H9 (cell line): ENCODE measurements around the gene TJP2. TPM values are rescaled to one million over a fixed set of nuclear protein-coding genes. Genes with fewer than 3 reads are reported as not detected.

Experiments
- DNase-seq: peaks from one replicate; pipeline ENCODE4 v3.0.0-alpha.2; 2017
- H2AFZ ChIP-seq: one replicate; pipeline ENCODE4 v1.6.1; 2013; ENCODE audit warnings: mild to moderate bottlenecking, low read length, control low read depth, moderate library complexity
- H2AK5ac ChIP-seq: 2 replicates; pipeline ENCODE4 v1.6.1; 2013; ENCODE audit warnings: low read length, control low read depth, mixed read lengths; ENCODE audit not compliant: insufficient read length
- H2BK120ac ChIP-seq: one replicate; pipeline ENCODE4 v1.6.1; 2013; ENCODE audit warnings: low read depth, mild to moderate bottlenecking, low read length, control low read depth, inconsistent platforms; ENCODE audit not compliant: poor library complexity, severe bottlenecking
- H2BK12ac ChIP-seq: 2 replicates; pipeline ENCODE4 v1.6.1; 2013; ENCODE audit warnings: low read length, control low read depth, mixed read lengths, low read depth; ENCODE audit not compliant: insufficient read length
- H2BK15ac ChIP-seq: 2 replicates; pipeline ENCODE4 v1.6.1; 2013; ENCODE audit warnings: low read depth, low read length, control low read depth
- H2BK20ac ChIP-seq: one replicate; pipeline ENCODE4 v1.6.1; 2013; ENCODE audit warnings: low read depth, mild to moderate bottlenecking, low read length, control low read depth, inconsistent platforms; ENCODE audit not compliant: poor library complexity, severe bottlenecking
- H2BK5ac ChIP-seq: 2 replicates; pipeline ENCODE4 v1.6.1; 2013; ENCODE audit warnings: low read length, control low read depth, mixed read lengths; ENCODE audit not compliant: insufficient read length
- H3K14ac ChIP-seq: 2 replicates; pipeline ENCODE4 v1.6.1; 2013; ENCODE audit warnings: low read length, control low read depth; ENCODE audit not compliant: insufficient read depth
- H3K18ac ChIP-seq: 2 replicates; pipeline ENCODE4 v1.6.1; 2013; ENCODE audit warnings: low read depth, mild to moderate bottlenecking, mixed read lengths, low read length, control low read depth; ENCODE audit not compliant: insufficient read length
- H3K23ac ChIP-seq: 2 replicates; pipeline ENCODE4 v1.6.1; 2013; ENCODE audit warnings: low read length, control low read depth, mixed read lengths, low read depth; ENCODE audit not compliant: insufficient read length
- H3K23me2 ChIP-seq: 2 replicates; pipeline ENCODE4 v1.6.1; 2013; ENCODE audit warnings: low read depth, mild to moderate bottlenecking, mixed read lengths, low read length, control low read depth; ENCODE audit not compliant: insufficient read length, poor library complexity, severe bottlenecking
- H3K27ac ChIP-seq: 2 replicates; pipeline ENCODE4 v1.5.1; 2013; ENCODE audit warnings: low read length, control low read depth, mixed read lengths, low read depth; ENCODE audit not compliant: insufficient read length
- H3K27me3 ChIP-seq: 2 replicates; pipeline ENCODE4 v1.6.1; 2013; ENCODE audit warnings: low read length, control low read depth, inconsistent platforms; ENCODE audit not compliant: insufficient read depth
- H3K4ac ChIP-seq: 2 replicates; pipeline ENCODE4 v1.6.1; 2013; ENCODE audit warnings: low read depth, mild to moderate bottlenecking, control low read depth, inconsistent platforms, low read length, moderate library complexity
- H3K4me1 ChIP-seq: 2 replicates; pipeline ENCODE4 v1.6.1; 2013; ENCODE audit warnings: low read length, control low read depth, inconsistent platforms; ENCODE audit not compliant: insufficient read depth
- H3K4me2 ChIP-seq: 2 replicates; pipeline ENCODE4 v1.6.1; 2013; ENCODE audit warnings: low read length, control low read depth, mixed read lengths; ENCODE audit not compliant: insufficient read length, insufficient read depth
- H3K56ac ChIP-seq: 2 replicates; pipeline ENCODE4 v1.6.1; 2013; ENCODE audit warnings: low read depth, mild to moderate bottlenecking, mixed read lengths, low read length, control low read depth; ENCODE audit not compliant: insufficient read length
- H3K79me1 ChIP-seq: 2 replicates; pipeline ENCODE4 v1.6.1; 2013; ENCODE audit warnings: low read depth, mild to moderate bottlenecking, moderate library complexity, low read length, control low read depth, inconsistent platforms; ENCODE audit not compliant: insufficient read depth, poor library complexity, severe bottlenecking
- H3K79me2 ChIP-seq: 2 replicates; pipeline ENCODE4 v1.6.1; 2013; ENCODE audit warnings: low read length, control low read depth, inconsistent platforms; ENCODE audit not compliant: insufficient read depth
- H3K9ac ChIP-seq: 2 replicates; pipeline ENCODE4 v1.6.1; 2013; ENCODE audit warnings: low read length, control low read depth, mixed read lengths; ENCODE audit not compliant: insufficient read length; ENCODE audit errors: extremely low read depth
- H3K9me3 ChIP-seq: one replicate; pipeline ENCODE4 v1.6.1; 2013; ENCODE audit warnings: low read depth, low read length, inconsistent platforms; ENCODE audit not compliant: control insufficient read depth
- H3T11ph ChIP-seq: one replicate; pipeline ENCODE4 v1.6.1; 2013; ENCODE audit warnings: mild to moderate bottlenecking, low read length, control low read depth, inconsistent platforms
- H4K20me1 ChIP-seq: one replicate; pipeline ENCODE4 v1.6.1; 2013; ENCODE audit not compliant: control insufficient read depth, insufficient read length, insufficient read depth
- H4K5ac ChIP-seq: 2 replicates; pipeline ENCODE4 v1.6.1; 2013; ENCODE audit warnings: low read depth, mild to moderate bottlenecking, mixed read lengths, low read length, control low read depth; ENCODE audit not compliant: insufficient read length
- H4K8ac ChIP-seq: replicated peaks from 2 replicates; pipeline ENCODE4 v1.6.1; 2013; ENCODE audit warnings: low read length, control low read depth, mixed read lengths, low read depth; ENCODE audit not compliant: insufficient read length
- H4K91ac ChIP-seq: 2 replicates; pipeline ENCODE4 v1.6.1; 2013; ENCODE audit warnings: low read depth, mild to moderate bottlenecking, moderate library complexity, mixed read lengths, low read length, control low read depth; ENCODE audit not compliant: insufficient read length
- H3K27ac Mint-ChIP-seq, 3 experiments: 2 replicates in 2 of 3; 3 replicates in 1 of 3; pipeline ENCODE4 v1.8.0; 2020 to 2021; ENCODE audit warnings: mixed read lengths in 3 of 3, mild to moderate bottlenecking in 1 of 3, moderate library complexity in 1 of 3
- H3K27me3 Mint-ChIP-seq: 2 replicates; pipeline ENCODE4 v1.8.0; 2021; ENCODE audit warnings: low read depth, mild to moderate bottlenecking, moderate library complexity, mixed read lengths
- H3K36me3 Mint-ChIP-seq, 3 experiments: 2 replicates in 2 of 3; 3 replicates in 1 of 3; pipeline ENCODE4 v1.8.0; 2020 to 2021; ENCODE audit warnings: low read depth in 3 of 3, mixed read lengths in 3 of 3; ENCODE audit not compliant: insufficient read depth in 1 of 3
- H3K4me1 Mint-ChIP-seq, 2 experiments: 2 replicates each; pipeline ENCODE4 v1.8.0; 2020; ENCODE audit warnings: mixed read lengths in 2 of 2
- H3K4me3 Mint-ChIP-seq, 2 experiments: 2 replicates in 1 of 2; 3 replicates in 1 of 2; pipeline ENCODE4 v1.8.0; 2020 to 2021; ENCODE audit warnings: mild to moderate bottlenecking in 2 of 2, mixed read lengths in 2 of 2, moderate library complexity in 1 of 2
- H3K9me3 Mint-ChIP-seq, 2 experiments: 2 replicates in 1 of 2; 3 replicates in 1 of 2; pipeline ENCODE4 v1.8.0; 2020; ENCODE audit warnings: mild to moderate bottlenecking in 2 of 2, mixed read lengths in 2 of 2, moderate library complexity in 1 of 2
- WGBS: extraction: QIAGEN DNeasy Blood & Tissue Kit; methylation state at CpG from one replicate; pipeline ENCODE4 v1.1.7; 2013; ENCODE audit warnings: missing lambda C conversion rate, low lambda C conversion rate, mixed read lengths; ENCODE audit not compliant: insufficient read length; ENCODE audit errors: extremely low coverage; 5-methylcytosine and 5-hydroxymethylcytosine counted together
- total RNA-seq: library from RNA; stranded (reverse); gene quantifications from 2 replicates; pipeline ENCODE4 v1.2.1, GENCODE V29; 2021
- TF ChIP-seq, protein P1 (sequence below): fragments of 200-600 bp; sonication (generic); conservative IDR thresholded peaks from 3 replicates; pipeline ENCODE4 v1.8.0; 2021; ENCODE audit warnings: antibody characterized with exemption, mild to moderate bottlenecking

TJP2 gene
- total RNA-seq, 1 experiment from 2014 or later: 130 TPM

DNA sequence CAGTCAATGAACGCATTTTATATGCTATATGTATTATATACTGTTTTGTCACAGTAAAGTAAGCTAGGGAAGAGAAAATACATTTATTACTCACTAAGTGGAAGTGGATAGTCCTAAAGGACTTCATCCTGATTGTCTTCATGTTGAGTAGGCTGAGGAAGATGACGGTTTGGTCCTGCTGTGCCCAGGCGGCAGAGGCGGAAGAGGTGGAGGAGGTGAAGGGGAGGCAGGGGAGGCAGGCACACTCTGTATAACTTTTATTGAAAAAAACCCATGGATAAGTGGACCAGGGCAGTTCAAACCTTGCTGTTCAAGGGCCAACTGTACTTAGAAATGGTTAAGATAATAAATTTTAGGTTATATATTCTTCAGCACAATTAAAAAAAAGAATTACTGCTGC is 28.5 kb downstream of the TJP2 start:
- Histone ChIP-seq H3K23ac (no peak overlapping the region), H3K56ac (no peak overlapping the region), H3K4ac (no peak overlapping the region), H3K14ac (no peak overlapping the region), H4K20me1 (no peaks in the 10 kb centered on the region), H2BK20ac (no peak overlapping the region), H4K8ac (no peak overlapping the region), H3T11ph (no peak overlapping the region), H2BK120ac (no peak overlapping the region), H2BK15ac (no peak overlapping the region), H3K79me1 (peaks cover 2% of the 10 kb centered on the region), H2AK5ac (no peak overlapping the region), H2AFZ (no peak overlapping the region), H3K18ac (no peak overlapping the region), H3K4me2 (no peak overlapping the region), H3K27me3 (no peaks in the 10 kb centered on the region), H3K4me1 (peaks cover 17% of the 10 kb centered on the region), H2BK12ac (no peak overlapping the region), H2BK5ac (no peak overlapping the region), H4K5ac (no peak overlapping the region), H3K9me3 (no peaks in the 10 kb centered on the region), H4K91ac (no peak overlapping the region), H3K79me2 (peaks cover 9% of the 10 kb centered on the region; the same call in 1 of the 2 replicates), H3K9ac (no peak overlapping the region), H3K27ac (no peak overlapping the region), H3K23me2 (no peaks in the 10 kb centered on the region)
- Mint-ChIP-seq H3K36me3 (peaks cover 0 to 8% (median 2%) of the 10 kb centered on the region in 3 experiments; a peak in 3 of 7 replicates), H3K27me3 (no peaks in the 10 kb centered on the region), H3K27ac (no peak overlapping the region; a peak in 2 of 7 replicates), H3K4me1 (peaks cover 72 to 76% of the 10 kb centered on the region in 2 experiments), H3K4me3 (no peak overlapping the region), H3K9me3 (no peaks in the 10 kb centered on the region)
- DNase-seq: no peak
- TF ChIP-seq, protein P1, sequence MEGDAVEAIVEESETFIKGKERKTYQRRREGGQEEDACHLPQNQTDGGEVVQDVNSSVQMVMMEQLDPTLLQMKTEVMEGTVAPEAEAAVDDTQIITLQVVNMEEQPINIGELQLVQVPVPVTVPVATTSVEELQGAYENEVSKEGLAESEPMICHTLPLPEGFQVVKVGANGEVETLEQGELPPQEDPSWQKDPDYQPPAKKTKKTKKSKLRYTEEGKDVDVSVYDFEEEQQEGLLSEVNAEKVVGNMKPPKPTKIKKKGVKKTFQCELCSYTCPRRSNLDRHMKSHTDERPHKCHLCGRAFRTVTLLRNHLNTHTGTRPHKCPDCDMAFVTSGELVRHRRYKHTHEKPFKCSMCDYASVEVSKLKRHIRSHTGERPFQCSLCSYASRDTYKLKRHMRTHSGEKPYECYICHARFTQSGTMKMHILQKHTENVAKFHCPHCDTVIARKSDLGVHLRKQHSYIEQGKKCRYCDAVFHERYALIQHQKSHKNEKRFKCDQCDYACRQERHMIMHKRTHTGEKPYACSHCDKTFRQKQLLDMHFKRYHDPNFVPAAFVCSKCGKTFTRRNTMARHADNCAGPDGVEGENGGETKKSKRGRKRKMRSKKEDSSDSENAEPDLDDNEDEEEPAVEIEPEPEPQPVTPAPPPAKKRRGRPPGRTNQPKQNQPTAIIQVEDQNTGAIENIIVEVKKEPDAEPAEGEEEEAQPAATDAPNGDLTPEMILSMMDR: no peak
- no CpG with 5 or more reads among the region's 4 CpGs for WGBS
